Body of pancreas (tissue), 4 donors: ENCODE data around the gene MYO1B. TPM values are rescaled to one million over a fixed set of nuclear protein-coding genes. Genes with fewer than 3 reads are reported as not detected.

Source experiments
- ATAC-seq: fragments of 150-250 bp; one replicate; pipeline ENCODE4 v1.9.1; 2016
- DNase-seq, 4 donors: peaks; one replicate each; pipeline ENCODE4 v3.0.0-alpha.2; 2019
- H3K27ac ChIP-seq, 4 donors: fragments of 200-600 bp; sonication (generic); 1 replicate in 3 of 4; 2 replicates in 1 of 4; pipeline versions ENCODE4 v1.5.1 to v1.6.1; 2016 to 2019; ENCODE audit warnings: mild to moderate bottlenecking in 1 of 4, mixed read lengths in 1 of 4, moderate library complexity in 1 of 4
- H3K27me3 ChIP-seq, 2 donors: fragments of 200-600 bp; sonication (generic); one replicate each; pipeline ENCODE4 v1.6.0; 2016; ENCODE audit warnings: mild to moderate bottlenecking in 1 of 2
- H3K36me3 ChIP-seq, 2 donors: fragments of 200-600 bp; sonication (generic); replicated peaks in 1 of 2; 2 replicates each; pipeline ENCODE4 v1.5.1; 2016; ENCODE audit warnings: low read depth in 2 of 2; ENCODE audit not compliant: insufficient read depth in 1 of 2
- H3K4me1 ChIP-seq: fragments of 200-600 bp; sonication (generic); one replicate; pipeline ENCODE4 v1.6.0; 2016
- H3K4me3 ChIP-seq, 2 donors: fragments of 200-600 bp; sonication (generic); 1 replicate in 1 of 2; 2 replicates in 1 of 2; pipeline ENCODE4 v1.5.1; 2016 to 2019
- H3K9me3 ChIP-seq, 3 donors: fragments of 200-600 bp; sonication (generic); 1 replicate in 2 of 3; 2 replicates in 1 of 3; pipeline ENCODE4 v1.5.1; 2016
- CTCF ChIP-seq, 7 experiments: fragments of 450-650 bp in 4 of 7; fragments of 200-600 bp in 3 of 7; sonication (generic) in 3 of 7; IDR thresholded peaks; one replicate each; pipeline ENCODE4 v1.5.1; 2016 to 2019; ENCODE audit warnings: antibody characterized with exemption in 7 of 7
- POLR2A ChIP-seq, 3 donors: fragments of 450-650 bp; IDR thresholded peaks; one replicate each; pipeline ENCODE4 v1.6.1; 2016; ENCODE audit warnings: antibody characterized with exemption in 3 of 3, mild to moderate bottlenecking in 2 of 3
- WGBS, 2 donors: methylation state at CpG; one replicate each; pipeline ENCODE4 v1.1.5; 2017; 5-methylcytosine and 5-hydroxymethylcytosine counted together
- intact Hi-C: fragments of 100-400 bp; cut with DNase I; formaldehyde crosslinking; loops from one replicate; pipeline ENCODE4 v1.15.1; 2023
- total RNA-seq, 2 donors: library from RNA; depleted of rRNA; stranded (reverse); fragments of >200 nt; gene quantifications; one replicate each; pipeline ENCODE4 v1.1.0, GENCODE V29; 2016

MYO1B gene
- total RNA-seq, 2 donors from 2014 or later, result 68.0 to 77.8 TPM

GRCh38 chr2:191233533-191233932 is 11.7 kb upstream of the MYO1B start:
- Histone ChIP-seq H3K9me3 (no peaks in the 10 kb centered on the region), H3K27me3 (no peaks in the 10 kb centered on the region), H3K27ac (no peak overlapping the region), H3K4me3 (no peak overlapping the region), H3K36me3 (no peaks in the 10 kb centered on the region), H3K4me1 (peaks cover 11% of the 10 kb centered on the region)
- WGBS, 2 donors, result 83 to 92% methylated on average over 5 of the region's 5 CpGs
- DNase-seq, result no peak
- intact Hi-C loops, result loop anchor here (5.0 kb wide), 1 partner anchor 269 kb away; no protein-coding TSS in a partner anchor
- TF ChIP-seq POLR2A (IDR thresholded peaks at IDR 0.05), result no peak
- TF ChIP-seq CTCF (IDR thresholded peaks at IDR 0.05), result no peak
- ATAC-seq, result no peak

GRCh38 chr2:191234376-191234775 is 10.8 kb upstream of the MYO1B start:
- no peak overlapping the region for H3K4me3 ChIP-seq
- WGBS, 2 donors, result 69 to 78% methylated on average over 1 of the region's 1 CpG
- no peak overlapping the region for H3K27ac ChIP-seq
- TF ChIP-seq CTCF (IDR thresholded peaks at IDR 0.05) (no peak), POLR2A (IDR thresholded peaks at IDR 0.05) (no peak)
- H3K9me3 ChIP-seq, result no peaks in the 10 kb centered on the region
- ATAC-seq (no peak), DNase-seq (no peak)
- no peaks in the 10 kb centered on the region for H3K27me3 ChIP-seq
- intact Hi-C loops, result loop anchor here (5.0 kb wide), 1 partner anchor 268 kb away; no protein-coding TSS in a partner anchor
- peaks cover 4% of the 10 kb centered on the region for H3K4me1 ChIP-seq
- no peaks in the 10 kb centered on the region for H3K36me3 ChIP-seq

DNA sequence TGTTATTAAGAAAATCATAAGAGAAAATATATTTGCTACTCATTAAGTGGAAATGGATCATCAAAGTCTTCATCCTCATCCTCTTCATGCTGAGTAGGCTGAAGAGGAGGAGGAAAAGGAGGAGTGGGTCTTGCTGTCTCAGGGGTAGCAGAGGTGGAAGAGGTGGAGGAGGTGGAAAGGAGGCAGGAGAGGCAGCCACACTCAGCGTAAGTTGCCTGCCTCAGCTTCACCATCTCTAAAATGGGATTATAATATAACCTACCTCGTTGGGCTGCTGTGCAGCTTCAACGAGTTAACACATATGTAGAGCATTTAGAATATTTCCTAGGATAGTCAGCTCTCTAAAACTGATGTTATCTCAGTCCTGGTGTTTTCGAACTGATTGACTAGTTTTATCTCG is 4.3 kb upstream of the MYO1B start:
- Histone ChIP-seq H3K9me3 (no peaks in the 10 kb centered on the region), H3K27me3 (no peaks in the 10 kb centered on the region), H3K27ac (no peak overlapping the region), H3K36me3 (no peaks in the 10 kb centered on the region), H3K4me3 (no peak overlapping the region), H3K4me1 (peaks cover 8% of the 10 kb centered on the region)
- ATAC-seq (no peak), DNase-seq (no peak)
- WGBS, 2 donors, result 84 to 86% methylated on average over 5 of the region's 5 CpGs
- intact Hi-C loops, result no loop called here
- TF ChIP-seq POLR2A (IDR thresholded peaks at IDR 0.05), result no peak
- no peak for TF ChIP-seq CTCF (IDR thresholded peaks at IDR 0.05)

GRCh38 chr2:191241418-191241817 is 3.8 kb upstream of the MYO1B start:
- H3K27me3 ChIP-seq, result no peaks in the 10 kb centered on the region
- DNase-seq, result no peak
- H3K4me1 ChIP-seq, result peaks cover 10% of the 10 kb centered on the region
- TF ChIP-seq POLR2A (IDR thresholded peaks at IDR 0.05) (no peak), CTCF (IDR thresholded peaks at IDR 0.05) (no peak)
- intact Hi-C loops, result no loop called here
- ATAC-seq, result no peak
- 42 to 56% methylated on average over 4 of the region's 4 CpGs for WGBS, 2 donors
- no peaks in the 10 kb centered on the region for H3K36me3 ChIP-seq
- H3K4me3 ChIP-seq, result no peak overlapping the region
- no peak overlapping the region for H3K27ac ChIP-seq
- no peaks in the 10 kb centered on the region for H3K9me3 ChIP-seq

DNA sequence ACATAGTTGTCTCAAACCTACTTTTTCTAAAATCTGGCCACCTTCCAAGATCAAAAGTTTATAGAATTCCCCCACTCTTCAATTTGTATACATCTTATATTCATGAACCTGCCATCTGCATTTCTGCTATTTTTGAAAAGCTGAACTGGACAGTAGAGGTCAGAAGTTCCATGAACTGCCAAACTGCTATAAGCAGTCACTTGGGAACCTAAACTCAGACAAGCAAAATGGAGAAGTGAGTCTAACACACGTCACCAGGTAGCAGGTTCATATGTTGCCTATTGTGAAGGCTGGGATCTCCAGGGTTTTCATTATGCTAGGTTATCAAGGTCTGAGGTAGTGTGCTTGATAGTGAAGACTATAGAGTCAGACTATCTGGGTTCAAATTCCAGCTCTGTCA is 2.0 kb upstream of the MYO1B start:
- H3K27ac ChIP-seq, result no peak overlapping the region
- no peaks in the 10 kb centered on the region for H3K27me3 ChIP-seq
- H3K4me3 ChIP-seq, result no peak overlapping the region
- H3K36me3 ChIP-seq, result no peaks in the 10 kb centered on the region
- no peaks in the 10 kb centered on the region for H3K9me3 ChIP-seq
- H3K4me1 ChIP-seq, result peaks cover 27% of the 10 kb centered on the region
- ATAC-seq, result no peak
- DNase-seq, result no peak
- intact Hi-C loops, result no loop called here
- TF ChIP-seq POLR2A (IDR thresholded peaks at IDR 0.05) (no peak), CTCF (IDR thresholded peaks at IDR 0.05) (no peak)
- 92 to 100% methylated on average over 1 of the region's 1 CpG for WGBS, 2 donors
